ENCODE data around the gene SCGB3A1.

Gene SCGB3A1

DNA sequence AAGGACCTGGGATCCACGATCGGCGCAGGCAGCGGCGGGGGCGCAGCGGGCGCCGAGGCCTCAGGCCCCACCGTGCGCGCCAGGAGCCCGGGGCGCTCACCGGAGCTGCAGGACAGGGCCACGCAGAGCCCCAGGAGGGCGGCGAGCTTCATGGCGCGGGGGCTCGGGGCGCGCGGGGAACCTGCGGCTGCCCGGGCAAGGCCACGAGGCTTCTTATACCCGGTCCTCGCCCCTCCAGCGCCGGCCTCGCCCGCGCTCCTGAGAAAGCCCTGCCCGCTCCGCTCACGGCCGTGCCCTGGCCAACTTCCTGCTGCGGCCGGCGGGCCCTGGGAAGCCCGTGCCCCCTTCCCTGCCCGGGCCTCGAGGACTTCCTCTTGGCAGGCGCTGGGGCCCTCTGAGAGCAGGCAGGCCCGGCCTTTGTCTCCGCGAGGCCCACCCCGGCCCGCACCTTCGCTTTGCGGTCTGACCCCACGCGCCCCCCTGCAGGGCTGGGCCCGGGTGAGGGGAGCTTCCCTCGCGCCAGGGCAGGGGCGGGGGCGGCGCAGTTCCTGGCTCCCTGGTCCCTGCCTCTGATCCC lies at the start of gene SCGB3A1:
Gene SCGB3A1, minus strand, starts transcription at position 189 of the 577 bp plus-strand sequence. Its CDS starts 37 bp downstream, at position 152.
- DNase-seq (ENCODE audit: low read depth) = no peak
- H3K4me3 ChIP-seq (ENCODE audit: low read depth, low read length) = no peak within 1 kb of the TSS

GRCh38 chr5:180640611-180640860 lies 49.2 kb upstream of the SCGB3A1 start:
- H3K4me3 ChIP-seq (ENCODE audit: low read depth, low read length) = no peak overlapping the region
- DNase-seq (ENCODE audit: low read depth) = no peak
- no peak for TF ChIP-seq CTCF (IDR thresholded peaks at IDR 0.05; ENCODE audit: low read depth, low read length, missing control alignments)

More for the DNA sequence above, at the start of gene SCGB3A1:
- no peak for TF ChIP-seq CTCF (IDR thresholded peaks at IDR 0.05; ENCODE audit: low read depth, low read length, missing control alignments)

- DNase-seq (ENCODE audit: low read depth) = no peak
- no peak overlapping the region for H3K4me3 ChIP-seq (ENCODE audit: low read depth, low read length)
- TF ChIP-seq CTCF (IDR thresholded peaks at IDR 0.05; ENCODE audit: low read depth, low read length, missing control alignments) = no peak
Observed at GRCh38 chr5:180639741-180640610, 48.7 kb upstream of the SCGB3A1 start.

GRCh38 chr5:180639287-180639686 lies 48.0 kb upstream of the SCGB3A1 start:
- no peak overlapping the region for H3K4me3 ChIP-seq (ENCODE audit: low read depth, low read length)
- DNase-seq (ENCODE audit: low read depth) = no peak
- TF ChIP-seq CTCF (IDR thresholded peaks at IDR 0.05; ENCODE audit: low read depth, low read length, missing control alignments) = no peak

GRCh38 chr5:180637962-180638680 lies 46.8 kb upstream of the SCGB3A1 start:
- no peak for TF ChIP-seq CTCF (IDR thresholded peaks at IDR 0.05; ENCODE audit: low read depth, low read length, missing control alignments)
- H3K4me3 ChIP-seq (ENCODE audit: low read depth, low read length) = no peak overlapping the region
- no peak for DNase-seq (ENCODE audit: low read depth)

GRCh38 chr5:180636403-180637075 lies 45.2 kb upstream of the SCGB3A1 start:
- TF ChIP-seq CTCF (IDR thresholded peaks at IDR 0.05; ENCODE audit: low read depth, low read length, missing control alignments) = no peak
- no peak for DNase-seq (ENCODE audit: low read depth)
- H3K4me3 ChIP-seq (ENCODE audit: low read depth, low read length) = no peak overlapping the region

Data from GM12864 (cell line).